ENCODE measurements around the gene RHBDL1. TPM values are rescaled to one million over a fixed set of nuclear protein-coding genes. Genes with fewer than 3 reads are reported as not detected.

The RHBDL1 gene
- total RNA-seq, 1 experiment from 2014 or later: 2.9 TPM

GRCh38 chr16:647173-647902 is 28.1 kb upstream of the RHBDL1 start:
- Mint-ChIP-seq H3K27ac (ENCODE audit: unreplicated experiment) (no peak overlapping the region), H3K27me3 (ENCODE audit: insufficient read depth, unreplicated experiment) (no peaks in the 10 kb centered on the region), H3K4me1 (ENCODE audit: low read depth, unreplicated experiment) (no peaks in the 10 kb centered on the region), H3K4me3 (ENCODE audit: unreplicated experiment) (no peak overlapping the region), H3K9me3 (ENCODE audit: unreplicated experiment) (no peaks in the 10 kb centered on the region), H3K36me3 (ENCODE audit: insufficient read depth, unreplicated experiment) (peaks cover 25% of the 10 kb centered on the region)
- Histone ChIP-seq H3K9me3 (no peaks in the 10 kb centered on the region), H3K36me3 (ENCODE audit: control insufficient read depth, insufficient read depth, low read length) (no peaks in the 10 kb centered on the region; the same call in 1 of the 2 replicates), H3K4me3 (ENCODE audit: low read depth, low read length) (no peak overlapping the region), H3K4me1 (peaks cover 17% of the 10 kb centered on the region), H3K27me3 (replicated peaks; ENCODE audit: control insufficient read depth, insufficient read depth, low read length) (no peaks in the 10 kb centered on the region)
- no TSS peak for BruUV-seq (replicated peaks)
- ChIA-PET CTCF (interaction anchor here (0.8 kb wide), 1 partner anchor 59 kb away, joined by 3 read pairs; no protein-coding TSS in a partner anchor), POLR2A (no interaction called here)
- no peak for TF ChIP-seq CTCF (IDR thresholded peaks at IDR 0.05; ENCODE audit: insufficient read depth in 1 of 2, low read depth in 1 of 2, low read length in 1 of 2, severe bottlenecking in 1 of 2, unreplicated experiment in 1 of 2)
- intact Hi-C loops (cut with micrococcal nuclease; ENCODE audit: unreplicated experiment): no loop called here
- no peak for DNase-seq

- peaks cover 13% of the 10 kb centered on the region for H3K4me1 ChIP-seq
- no peaks in the 10 kb centered on the region for H3K9me3 Mint-ChIP-seq (ENCODE audit: unreplicated experiment)
Observed at GRCh38 chr16:648071-648780, 27.2 kb upstream of the RHBDL1 start.

More at GRCh38 chr16:648071-648780, 27.2 kb upstream of the RHBDL1 start:
- H3K27ac Mint-ChIP-seq (ENCODE audit: unreplicated experiment): peak overlapping the region; percentile 80
- no peaks in the 10 kb centered on the region for H3K9me3 ChIP-seq
- POLR2A ChIA-PET: interaction anchor here (1.7 kb wide), 1 partner anchor 12 kb away, joined by 5 read pairs; the partner anchor contains the start of gene METTL26
- H3K4me1 Mint-ChIP-seq (ENCODE audit: low read depth, unreplicated experiment): no peaks in the 10 kb centered on the region
- H3K36me3 Mint-ChIP-seq (ENCODE audit: insufficient read depth, unreplicated experiment): peaks cover 25% of the 10 kb centered on the region
- H3K27me3 Mint-ChIP-seq (ENCODE audit: insufficient read depth, unreplicated experiment): no peaks in the 10 kb centered on the region
- CTCF ChIA-PET: interaction anchor here (0.8 kb wide), 1 partner anchor 59 kb away, joined by 3 read pairs; no protein-coding TSS in a partner anchor
- intact Hi-C loops (cut with micrococcal nuclease; ENCODE audit: unreplicated experiment): no loop called here
- peak in 1 of 2 experiments; percentile 31 for TF ChIP-seq CTCF (IDR thresholded peaks at IDR 0.05; ENCODE audit: insufficient read depth in 1 of 2, low read depth in 1 of 2, low read length in 1 of 2, severe bottlenecking in 1 of 2, unreplicated experiment in 1 of 2)
- H3K4me3 ChIP-seq (ENCODE audit: low read depth, low read length): peak overlapping the region; percentile 69
- no peaks in the 10 kb centered on the region; the same call in 1 of the 2 replicates for H3K36me3 ChIP-seq (ENCODE audit: control insufficient read depth, insufficient read depth, low read length)
- no TSS peak for BruUV-seq (replicated peaks)
- H3K27me3 ChIP-seq (replicated peaks; ENCODE audit: control insufficient read depth, insufficient read depth, low read length): no peaks in the 10 kb centered on the region
- peak in 1 of 2 experiments; percentile 38 for DNase-seq
- H3K4me3 Mint-ChIP-seq (ENCODE audit: unreplicated experiment): peak overlapping the region; percentile 72

Data from Caco-2 (cell line).